Measurements from ENCODE around the gene HTR3E.

HTR3E gene

GRCh38 chr3:184156522-184156955 lies 59.7 kb downstream of the HTR3E start:
- no peak for DNase-seq (ENCODE audit: low spot score)
